Activated CD8-positive, alpha-beta memory T cell treated with anti-CD3 and anti-CD28 coated beads for 24 hours (primary cell): Measurements from ENCODE around the gene CFAP53.

Experiments
- DNase-seq: peaks from one replicate; pipeline ENCODE4 v3.0.0-alpha.2; 2020

The CFAP53 gene

DNA sequence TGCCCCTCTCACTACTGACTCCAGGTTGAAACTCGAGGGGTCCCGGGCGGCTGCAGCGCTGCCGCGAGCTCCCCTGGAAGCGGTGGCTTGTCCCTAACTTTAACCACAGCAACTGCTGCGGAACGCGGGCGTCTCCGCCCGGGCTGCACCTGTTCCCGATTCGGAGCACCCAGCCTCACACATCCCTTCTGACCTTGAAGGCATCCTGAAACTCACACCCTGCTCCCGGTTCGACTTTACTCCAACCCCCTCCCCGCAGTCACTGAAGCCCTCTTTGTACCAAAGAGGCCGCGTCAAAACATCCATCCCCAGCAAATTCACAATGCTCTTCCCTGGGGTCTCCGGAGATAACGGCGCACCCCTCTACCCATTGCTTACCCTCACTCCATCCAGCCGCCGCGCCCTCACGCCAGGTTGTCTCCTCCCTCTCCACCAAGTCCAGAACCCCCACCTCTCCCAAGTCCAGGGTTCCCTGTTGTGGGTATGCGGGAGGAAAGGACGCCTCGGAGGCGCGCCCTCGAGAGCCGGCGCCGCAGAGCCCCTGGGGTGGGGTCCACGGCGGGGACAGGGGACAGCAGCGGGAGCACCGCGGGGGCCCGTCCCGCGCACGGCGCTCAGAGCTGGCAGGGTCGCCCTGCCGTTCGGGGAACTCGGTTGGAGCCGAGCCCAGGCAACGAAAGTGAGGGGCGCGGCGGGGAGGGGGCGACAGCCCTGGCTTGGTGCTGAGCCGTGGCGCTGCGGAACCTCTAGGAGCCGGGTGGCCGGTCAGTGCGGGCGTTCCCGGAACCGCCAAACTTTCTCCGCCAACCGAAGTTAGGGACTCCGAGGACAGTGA lies 72.3 kb downstream of the CFAP53 start:
- no peak for DNase-seq

DNA sequence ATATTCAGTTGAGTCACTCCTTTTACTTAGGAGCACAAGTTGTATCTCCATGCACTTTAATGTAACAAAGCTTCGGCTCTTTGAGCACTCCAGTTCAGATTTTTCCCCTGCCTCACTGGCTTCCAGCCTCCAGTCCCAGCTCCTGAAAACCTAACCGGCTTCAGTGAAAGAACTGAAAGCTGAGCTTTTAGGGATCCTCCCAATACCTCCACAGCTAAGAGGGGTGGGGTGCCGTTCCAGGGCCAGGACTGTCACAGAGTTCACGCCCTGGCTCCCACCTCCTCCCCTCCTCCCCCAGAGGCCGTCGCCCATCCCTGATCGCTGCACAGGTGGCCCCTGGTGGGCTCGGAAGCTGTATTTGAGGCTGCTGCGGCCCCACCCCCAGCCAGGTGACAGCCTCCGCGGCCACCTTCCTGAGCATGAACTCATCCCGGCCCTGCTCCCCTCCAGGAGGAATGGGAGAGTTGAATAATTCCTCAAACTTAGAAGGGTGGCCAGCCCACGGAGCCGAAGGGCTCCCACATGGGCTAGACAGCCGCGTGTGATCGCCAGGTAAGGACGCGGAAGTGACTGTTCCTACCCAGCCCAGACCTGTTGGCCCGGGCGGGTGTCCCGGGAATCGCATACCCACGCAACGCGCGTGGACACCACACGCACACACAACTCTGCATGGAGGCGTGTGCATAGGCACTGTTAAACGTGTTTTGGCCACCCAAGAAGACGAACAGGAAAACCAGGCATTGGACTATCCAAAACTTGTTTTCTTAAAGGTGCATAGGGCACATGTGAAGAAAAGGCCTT lies 73.1 kb downstream of the CFAP53 start:
- no peak for DNase-seq

DNA sequence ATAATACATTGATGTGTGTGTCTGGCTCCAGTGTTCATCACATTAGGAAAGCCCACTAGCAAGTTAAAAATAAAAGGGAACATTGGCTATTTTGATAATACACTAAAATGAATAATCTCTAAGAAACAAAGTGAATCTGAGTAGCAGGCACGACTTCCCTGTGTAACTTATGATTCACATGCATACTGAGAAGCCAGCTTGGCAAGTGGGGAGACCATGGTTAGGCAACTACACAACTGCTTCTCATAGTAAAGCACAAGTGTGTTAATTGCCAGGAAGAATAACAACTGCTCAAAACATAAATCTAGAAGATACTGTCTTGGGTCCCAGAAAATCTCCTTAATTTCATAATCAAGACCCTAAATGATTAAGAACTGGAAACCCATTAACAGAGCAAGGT lies 75.4 kb downstream of the CFAP53 start:
- DNase-seq: no peak

DNA sequence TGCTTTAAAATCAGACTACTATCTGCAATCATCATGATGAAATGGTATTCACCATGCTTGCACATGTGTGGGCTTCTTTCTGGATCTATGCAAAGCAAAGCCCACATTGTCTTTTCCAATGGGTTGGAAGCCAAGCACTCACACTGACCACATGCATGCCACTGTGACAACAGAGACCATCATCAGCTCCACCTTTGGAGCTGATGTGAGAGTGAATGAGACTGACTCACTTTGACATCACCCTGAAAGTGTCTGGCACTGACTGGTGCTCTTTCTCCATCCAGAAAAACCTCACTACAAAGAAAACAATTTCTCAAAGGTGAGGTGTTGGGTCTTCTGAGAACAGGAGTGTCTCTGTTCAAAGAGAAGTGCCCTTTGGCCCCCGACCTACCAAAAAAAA lies 76.1 kb downstream of the CFAP53 start:
- no peak for DNase-seq

DNA sequence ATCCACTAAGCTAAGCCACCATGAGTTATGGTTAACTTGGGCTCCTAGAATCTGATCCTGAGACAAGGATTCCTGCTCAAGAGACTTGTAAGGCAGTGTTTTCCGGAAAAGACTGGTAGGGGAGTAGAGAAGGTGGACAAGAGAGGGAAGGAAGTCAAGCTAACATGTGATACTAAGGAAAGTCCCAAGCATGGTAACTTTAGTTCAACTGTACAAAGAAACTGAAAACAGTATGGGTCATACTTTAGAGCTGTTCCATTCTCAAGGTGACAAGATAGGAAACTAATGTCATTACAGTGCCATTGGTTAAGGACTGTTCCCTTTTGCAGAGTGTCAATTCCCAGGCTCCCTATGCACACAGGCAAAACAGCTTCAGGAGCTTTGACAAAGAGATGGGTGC lies 77.1 kb downstream of the CFAP53 start:
- no peak for DNase-seq

DNA sequence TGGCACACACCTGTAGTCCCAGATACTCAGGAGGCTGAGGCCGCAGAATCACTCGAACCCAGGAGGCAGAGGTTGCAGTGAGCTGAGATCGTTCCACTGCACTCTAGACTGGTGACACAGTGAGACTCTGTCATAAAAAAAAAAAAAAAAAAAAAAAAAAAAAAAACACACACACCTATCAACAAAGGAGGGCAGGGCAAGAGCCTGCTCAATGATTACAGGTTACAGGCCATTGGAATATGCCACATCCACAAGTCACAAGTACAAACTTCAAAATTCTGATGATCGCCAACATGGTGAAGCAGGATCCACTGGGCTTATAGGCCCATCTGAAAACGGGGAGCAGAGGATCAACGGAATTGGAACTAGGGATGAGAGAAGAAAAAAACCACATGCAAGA lies 77.6 kb downstream of the CFAP53 start:
- no peak for DNase-seq

DNA sequence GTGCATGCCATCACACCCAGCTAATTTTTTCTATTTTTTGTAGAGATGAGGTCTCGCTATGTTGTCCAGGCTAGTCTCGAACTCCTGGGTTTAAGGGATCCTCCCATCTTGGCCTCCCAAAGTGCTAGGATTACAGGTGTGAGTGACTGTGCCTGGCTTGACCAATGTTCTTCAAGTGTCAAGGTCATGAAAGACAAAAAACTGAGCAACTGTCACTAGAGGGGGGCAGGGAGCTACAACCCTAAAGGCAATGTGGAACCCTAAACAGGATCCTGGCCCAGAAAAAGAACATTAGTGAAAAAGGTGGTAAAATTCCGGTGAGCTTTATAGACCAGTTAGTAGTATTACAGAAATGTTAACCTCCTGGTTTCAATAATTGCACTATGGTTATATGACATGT lies 78.6 kb downstream of the CFAP53 start:
- no peak for DNase-seq

DNA sequence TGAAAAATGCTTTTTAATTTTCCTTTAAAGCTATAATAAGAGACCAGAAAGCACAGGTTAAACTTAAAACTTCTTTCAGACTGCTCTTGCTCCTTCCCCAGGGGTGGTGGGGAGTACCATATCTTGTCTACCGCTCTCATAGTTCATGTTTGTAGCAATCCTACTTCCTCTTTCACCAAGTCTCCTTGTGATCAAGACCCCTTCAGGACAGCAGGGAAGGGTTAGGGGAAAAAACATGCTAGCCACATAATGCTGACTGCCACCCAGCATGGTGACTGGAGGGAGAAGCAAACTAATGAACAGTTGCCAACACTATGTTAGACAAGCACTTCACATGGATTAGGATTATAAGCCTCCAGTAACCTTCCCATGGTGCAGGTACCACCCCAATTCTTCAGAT lies 79.9 kb downstream of the CFAP53 start:
- DNase-seq: no peak

DNA sequence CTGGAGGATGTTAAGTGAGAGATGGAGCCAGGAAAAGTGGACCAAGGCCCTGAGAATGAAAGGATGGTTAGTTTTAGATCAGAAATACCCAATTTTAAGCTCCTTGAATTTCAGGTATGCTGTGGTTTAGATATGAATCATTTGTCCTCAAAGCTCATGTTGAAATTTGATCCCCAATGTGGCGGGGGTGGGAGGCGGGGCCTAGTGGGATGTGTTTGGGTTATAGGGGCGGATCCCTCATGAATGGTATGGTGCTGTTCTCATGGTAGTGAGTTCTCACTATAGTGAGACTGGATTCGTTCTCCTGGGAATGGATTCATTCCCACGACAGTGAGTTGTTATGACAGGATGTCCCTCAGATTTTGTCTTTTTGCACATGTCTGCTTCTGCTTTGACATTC lies 82.7 kb downstream of the CFAP53 start:
- no peak for DNase-seq

DNA sequence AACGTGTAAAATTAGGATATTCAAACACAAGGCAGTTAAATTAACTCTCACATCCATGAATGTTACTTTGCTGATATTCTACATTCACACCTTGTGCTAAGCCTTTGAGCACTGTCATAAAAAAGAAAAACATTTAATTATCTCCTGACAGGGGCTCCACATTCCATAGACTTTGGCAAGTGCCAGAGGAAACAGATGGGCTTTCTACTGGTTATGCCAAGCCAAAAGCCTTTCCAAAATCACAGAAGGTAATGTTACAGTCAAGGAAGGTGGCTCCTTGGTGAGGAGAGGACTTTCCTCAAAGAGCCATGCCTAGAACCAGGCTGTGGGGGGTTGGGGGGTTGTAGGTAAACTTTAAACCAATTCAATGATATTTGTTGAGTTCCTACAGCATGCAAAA lies 83.8 kb downstream of the CFAP53 start:
- DNase-seq: no peak

DNA sequence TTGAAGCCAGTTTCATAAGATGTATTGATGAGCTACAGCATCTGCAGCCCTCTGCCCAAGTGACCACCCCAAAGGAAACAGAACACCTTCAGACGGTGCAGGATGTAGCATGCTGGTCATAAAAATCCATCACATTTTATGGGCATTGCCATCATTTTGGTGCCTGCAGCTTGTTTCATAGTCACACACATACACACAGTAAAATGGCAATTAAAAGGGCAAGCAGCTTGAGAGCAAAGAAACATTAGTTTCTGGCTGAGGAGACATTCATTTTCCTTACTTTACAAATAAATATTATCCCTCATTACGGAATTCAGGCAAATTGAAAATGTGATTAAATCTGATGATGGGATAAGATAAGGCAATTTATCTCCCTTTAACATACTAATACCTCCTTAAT lies 84.7 kb downstream of the CFAP53 start:
- no peak for DNase-seq

DNA sequence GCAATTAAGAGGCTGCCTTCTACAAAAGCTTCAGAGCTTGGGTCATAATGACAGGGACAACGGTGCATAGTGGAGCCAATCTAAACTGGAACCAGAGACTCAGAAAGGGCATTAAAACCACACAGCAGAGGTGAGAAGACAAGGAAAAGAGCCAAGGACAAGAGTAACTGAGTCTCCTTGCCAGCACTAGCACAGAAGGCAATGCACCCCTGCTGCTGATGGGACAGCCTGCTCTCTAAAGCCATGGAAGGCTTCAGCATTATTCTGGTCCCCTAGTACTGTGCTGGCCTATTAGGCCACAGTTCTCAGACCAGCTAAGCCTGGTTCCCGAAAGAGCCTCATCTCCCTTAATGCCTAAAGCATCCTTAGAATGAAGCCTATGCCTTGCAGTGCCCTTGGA lies 86.8 kb downstream of the CFAP53 start:
- DNase-seq: no peak

DNA sequence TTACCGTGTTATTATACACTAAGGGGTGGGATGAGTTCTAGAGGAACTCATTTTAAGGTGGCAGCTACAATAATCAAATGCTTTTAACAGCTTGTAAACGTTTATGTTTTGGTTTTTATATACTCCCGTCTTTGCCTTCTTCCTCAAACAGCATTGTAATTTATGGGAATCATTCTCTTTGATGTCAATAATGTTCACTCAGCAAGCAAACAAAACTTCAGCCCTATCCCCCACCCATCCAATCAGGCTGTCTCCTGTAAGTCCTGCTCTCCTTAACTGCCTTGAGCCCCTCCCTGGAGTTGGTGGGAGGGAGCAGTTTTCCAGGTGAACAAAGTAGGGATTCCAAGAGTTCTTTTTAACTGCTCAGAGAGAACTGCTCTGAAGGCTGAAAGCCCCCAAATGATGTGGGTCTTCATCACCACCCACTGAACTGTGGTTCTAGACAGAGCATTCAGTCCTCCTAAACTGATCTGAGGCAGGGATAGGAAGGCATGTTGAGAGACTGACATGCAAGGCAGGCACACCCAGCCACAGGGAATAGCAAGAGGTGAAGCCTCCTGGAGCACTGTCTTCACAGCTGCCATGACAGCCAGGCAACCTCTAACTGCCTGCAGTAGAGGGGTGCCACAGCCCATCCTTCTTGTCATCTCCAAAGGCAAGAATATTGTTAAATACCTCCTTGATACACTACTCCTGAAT lies 88.9 kb downstream of the CFAP53 start:
- DNase-seq: no peak
